OCI-LY1 (cell line): ENCODE results near the gene CRYBG2.
"Not testable (repeated sequence)": the region's sequence is repeated elsewhere in the genome, so short reads cannot be mapped to it uniquely, and the experiment has no call there.

Source experiments
- H2AFZ ChIP-seq: fragments of 200-600 bp; sonication (generic), shearing (Covaris generic); 2 replicates; pipeline ENCODE4 v1.6.0; 2014; ENCODE audit warnings: antibody characterized with exemption, mild to moderate bottlenecking, low read length
- H3F3A ChIP-seq: fragments of 200-600 bp; sonication (generic), shearing (Covaris generic); 2 replicates; pipeline ENCODE4 v1.6.0; 2014; ENCODE audit warnings: mild to moderate bottlenecking, antibody characterized with exemption, low read length, moderate library complexity; ENCODE audit not compliant: insufficient read depth
- H3K27ac ChIP-seq: fragments of 200-600 bp; sonication (generic); 2 replicates; pipeline ENCODE4 v1.5.1; 2014; ENCODE audit warnings: low read length, mixed run types, mild to moderate bottlenecking, low read depth; ENCODE audit not compliant: poor library complexity, severe bottlenecking
- H3K27me3 ChIP-seq: fragments of 200-600 bp; sonication (generic); 2 replicates; pipeline ENCODE4 v1.6.0; 2014; ENCODE audit warnings: antibody characterized with exemption, mild to moderate bottlenecking, low read length, moderate library complexity; ENCODE audit not compliant: insufficient read depth
- H3K36me3 ChIP-seq: fragments of 200-600 bp; sonication (generic); 2 replicates; pipeline ENCODE4 v1.6.1; 2014; ENCODE audit warnings: mild to moderate bottlenecking, antibody characterized with exemption, low read length, moderate library complexity, mixed read lengths; ENCODE audit not compliant: insufficient read depth
- H3K4me1 ChIP-seq: fragments of 200-600 bp; sonication (generic); 2 replicates; pipeline ENCODE4 v1.5.1; 2014; ENCODE audit warnings: mild to moderate bottlenecking, low read length, moderate library complexity; ENCODE audit not compliant: insufficient read depth, severe bottlenecking
- H3K4me2 ChIP-seq: fragments of 200-600 bp; sonication (generic), shearing (Covaris generic); 2 replicates; pipeline ENCODE4 v1.6.1; 2014; ENCODE audit warnings: low read length
- H3K4me3 ChIP-seq: fragments of 200-600 bp; sonication (generic); 2 replicates; pipeline ENCODE4 v1.5.1; 2014; ENCODE audit warnings: low read length, low read depth, mild to moderate bottlenecking, mixed read lengths; ENCODE audit not compliant: poor library complexity, severe bottlenecking
- H3K79me2 ChIP-seq: fragments of 200-600 bp; shearing (Covaris generic); 2 replicates; pipeline ENCODE4 v1.6.1; 2016; ENCODE audit warnings: mixed run types, low read length, mixed read lengths; ENCODE audit not compliant: insufficient read depth
- H3K9ac ChIP-seq: fragments of 200-600 bp; sonication (generic), shearing (Covaris generic); 2 replicates; pipeline ENCODE4 v1.6.1; 2014; ENCODE audit warnings: mild to moderate bottlenecking, low read length, mixed read lengths
- H3K9me2 ChIP-seq: fragments of 200-600 bp; sonication (generic), shearing (Covaris generic); 2 replicates; pipeline ENCODE4 v1.6.1; 2014; ENCODE audit warnings: low read depth, mild to moderate bottlenecking, low read length, mixed read lengths
- H3K9me3 ChIP-seq: fragments of 200-600 bp; shearing (Covaris generic); 2 replicates; pipeline ENCODE4 v1.6.1; 2014; ENCODE audit warnings: low read length, mixed read lengths
- H4K20me1 ChIP-seq: fragments of 200-600 bp; sonication (generic), shearing (Covaris generic); 2 replicates; pipeline ENCODE4 v1.6.0; 2016; ENCODE audit warnings: mild to moderate bottlenecking, low read length; ENCODE audit not compliant: insufficient read depth
- EZH2 ChIP-seq: fragments of 200-600 bp; sonication (generic), shearing (Covaris generic); IDR thresholded peaks from 2 replicates; pipeline ENCODE4 v1.8.0; 2017; ENCODE audit warnings: borderline replicate concordance, mixed run types, mild to moderate bottlenecking, antibody characterized with exemption, low read length, moderate library complexity, mixed read lengths
- TF ChIP-seq, protein P1 (sequence below): fragments of 200-600 bp; sonication (generic), shearing (Covaris generic); IDR thresholded peaks from 2 replicates; pipeline ENCODE4 v1.5.1; 2017; ENCODE audit warnings: mild to moderate bottlenecking, antibody characterized with exemption, low read length, moderate library complexity, mixed read lengths

Gene CRYBG2

DNA sequence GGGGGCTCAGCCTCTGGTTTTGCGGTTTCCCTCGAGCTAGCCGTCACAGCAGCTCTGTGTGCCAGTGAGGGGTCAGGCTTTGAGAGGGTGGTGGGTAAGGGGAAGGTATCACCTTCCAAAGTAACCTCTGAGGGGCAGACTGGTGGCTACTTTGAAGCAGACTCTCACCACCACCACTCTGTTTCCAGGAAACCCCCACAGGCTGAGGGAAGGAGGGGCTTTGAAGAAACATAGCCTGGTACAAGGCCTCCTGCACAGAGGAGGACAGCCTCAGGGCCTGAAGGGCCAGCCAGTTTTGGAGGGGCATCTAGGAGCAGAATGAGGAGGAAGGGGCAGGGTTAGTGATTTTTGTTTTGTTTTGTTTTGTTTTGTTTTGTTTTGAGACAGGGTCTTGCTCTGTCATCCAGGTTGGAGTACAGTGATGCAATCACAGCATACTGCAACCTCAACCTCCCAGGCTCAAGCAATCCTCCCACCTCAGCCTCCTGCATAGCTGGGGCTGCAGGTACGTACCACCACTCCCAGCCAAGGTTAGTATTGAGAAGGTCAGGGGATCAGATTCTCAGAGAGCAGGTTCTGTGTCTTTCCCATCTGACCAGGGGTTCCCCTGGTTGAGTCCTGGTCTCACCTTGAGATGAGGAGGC, 35.8 kb upstream of the CRYBG2 start:
- Histone ChIP-seq H3K4me3 (no peak overlapping the region), H3K4me2 (no peak overlapping the region), H3K4me1 (no peaks in the 10 kb centered on the region), H3K9ac (no peak overlapping the region), H3K27ac (no peak overlapping the region), H2AFZ (no peak overlapping the region), H4K20me1 (no peaks in the 10 kb centered on the region), H3K9me2 (no peaks in the 10 kb centered on the region), H3K27me3 (peaks cover 8% of the 10 kb centered on the region; the same call in 1 of the 2 replicates), H3K9me3 (no peaks in the 10 kb centered on the region), H3K79me2 (no peaks in the 10 kb centered on the region), H3F3A (no peaks in the 10 kb centered on the region), H3K36me3 (no peaks in the 10 kb centered on the region)
- TF ChIP-seq EZH2 = no peak

DNA sequence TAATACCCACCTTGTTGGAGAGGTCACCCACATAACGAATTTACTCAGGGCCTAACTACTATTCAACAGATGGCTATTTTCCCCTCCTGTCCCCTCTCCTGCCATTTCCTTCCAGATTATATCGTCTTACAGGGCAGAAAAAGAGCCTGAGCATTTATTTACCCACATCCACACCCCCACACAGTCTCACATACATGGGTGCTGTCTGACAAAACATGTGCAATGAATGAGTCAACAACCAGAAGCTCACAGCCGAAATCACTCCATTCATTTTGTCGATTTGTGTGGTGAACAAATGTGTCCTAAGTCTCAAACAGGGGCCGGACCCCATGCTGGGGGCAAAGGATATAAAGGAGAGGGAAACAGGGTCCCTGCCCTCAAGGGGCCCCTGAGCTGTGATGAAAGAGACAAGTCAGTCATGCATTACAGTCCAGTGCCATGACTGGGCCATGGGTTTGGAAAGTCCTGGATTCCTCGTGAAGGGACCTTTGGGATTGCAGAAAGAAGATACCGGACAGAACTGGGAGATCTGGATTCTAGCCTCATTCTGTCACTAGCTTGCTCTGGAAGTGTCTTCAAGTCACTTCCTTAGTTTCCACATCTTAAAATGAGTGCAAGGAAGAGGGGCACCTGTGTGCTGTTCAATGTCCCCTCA, 35.0 kb upstream of the CRYBG2 start:
- no peaks in the 10 kb centered on the region for H3K36me3 ChIP-seq

DNA sequence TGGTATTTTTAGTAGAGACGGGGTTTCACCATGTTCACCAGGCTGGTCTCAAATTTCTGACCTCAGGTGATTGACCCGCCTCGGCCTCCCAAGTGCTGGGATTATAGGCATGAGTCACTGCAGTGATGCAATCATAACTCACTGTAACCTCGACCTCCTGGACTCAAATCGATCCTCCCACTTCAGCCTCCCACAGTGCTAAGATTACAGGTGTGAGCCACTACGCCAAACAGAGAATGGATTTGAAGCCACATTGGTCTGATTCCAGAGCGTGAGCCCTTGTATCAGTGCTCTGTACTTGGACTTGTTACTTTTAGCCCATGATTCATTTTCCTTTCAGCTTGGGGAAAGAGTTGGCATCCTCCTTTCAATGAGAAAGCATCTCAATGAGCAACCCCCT, 33.5 kb upstream of the CRYBG2 start:
- Histone ChIP-seq H3K27me3 (peaks cover 7% of the 10 kb centered on the region; the same call in 1 of the 2 replicates), H3K9ac (no peak overlapping the region), H3K4me3 (no peak overlapping the region), H3K79me2 (no peaks in the 10 kb centered on the region), H3K27ac (no peak overlapping the region), H4K20me1 (no peaks in the 10 kb centered on the region), H3K9me3 (no peaks in the 10 kb centered on the region), H3K9me2 (no peaks in the 10 kb centered on the region), H3K4me1 (no peaks in the 10 kb centered on the region), H3F3A (no peaks in the 10 kb centered on the region), H2AFZ (no peak overlapping the region), H3K36me3 (no peaks in the 10 kb centered on the region), H3K4me2 (no peak overlapping the region)
- no peak for TF ChIP-seq EZH2
- TF ChIP-seq, protein P1, sequence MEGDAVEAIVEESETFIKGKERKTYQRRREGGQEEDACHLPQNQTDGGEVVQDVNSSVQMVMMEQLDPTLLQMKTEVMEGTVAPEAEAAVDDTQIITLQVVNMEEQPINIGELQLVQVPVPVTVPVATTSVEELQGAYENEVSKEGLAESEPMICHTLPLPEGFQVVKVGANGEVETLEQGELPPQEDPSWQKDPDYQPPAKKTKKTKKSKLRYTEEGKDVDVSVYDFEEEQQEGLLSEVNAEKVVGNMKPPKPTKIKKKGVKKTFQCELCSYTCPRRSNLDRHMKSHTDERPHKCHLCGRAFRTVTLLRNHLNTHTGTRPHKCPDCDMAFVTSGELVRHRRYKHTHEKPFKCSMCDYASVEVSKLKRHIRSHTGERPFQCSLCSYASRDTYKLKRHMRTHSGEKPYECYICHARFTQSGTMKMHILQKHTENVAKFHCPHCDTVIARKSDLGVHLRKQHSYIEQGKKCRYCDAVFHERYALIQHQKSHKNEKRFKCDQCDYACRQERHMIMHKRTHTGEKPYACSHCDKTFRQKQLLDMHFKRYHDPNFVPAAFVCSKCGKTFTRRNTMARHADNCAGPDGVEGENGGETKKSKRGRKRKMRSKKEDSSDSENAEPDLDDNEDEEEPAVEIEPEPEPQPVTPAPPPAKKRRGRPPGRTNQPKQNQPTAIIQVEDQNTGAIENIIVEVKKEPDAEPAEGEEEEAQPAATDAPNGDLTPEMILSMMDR = no peak

More for the DNA sequence above, 35.0 kb upstream of the CRYBG2 start:
- no peak overlapping the region for H3K4me3 ChIP-seq
- no peak overlapping the region for H3K27ac ChIP-seq
- peaks cover 11% of the 10 kb centered on the region; the same call in 1 of the 2 replicates for H3K27me3 ChIP-seq
- H3K9ac ChIP-seq = no peak overlapping the region
- no peak overlapping the region for H2AFZ ChIP-seq
- no peaks in the 10 kb centered on the region for H3K4me1 ChIP-seq
- no peaks in the 10 kb centered on the region for H4K20me1 ChIP-seq
- no peaks in the 10 kb centered on the region for H3K9me2 ChIP-seq
- H3K4me2 ChIP-seq = no peak overlapping the region
- TF ChIP-seq, protein P1 = no peak
- no peak for TF ChIP-seq EZH2
- no peaks in the 10 kb centered on the region for H3K9me3 ChIP-seq
- no peaks in the 10 kb centered on the region for H3K79me2 ChIP-seq
- no peaks in the 10 kb centered on the region for H3F3A ChIP-seq

GRCh38 chr1:26385063-26385462, 31.1 kb upstream of the CRYBG2 start:
- not testable (repeated sequence) for H2AFZ ChIP-seq, H3K27ac ChIP-seq, H3K4me3 ChIP-seq, H3F3A ChIP-seq, H3K4me2 ChIP-seq, H3K9ac ChIP-seq, H3K9me3 ChIP-seq, H3K27me3 ChIP-seq, H3K9me2 ChIP-seq, H3K79me2 ChIP-seq, H4K20me1 ChIP-seq, H3K36me3 ChIP-seq, H3K4me1 ChIP-seq
